Measurements from ENCODE around the gene GH2.
"Not testable (repeated sequence)": the region's sequence is repeated elsewhere in the genome, so short reads cannot be mapped to it uniquely, and the experiment has no call there.

Gene GH2

DNA sequence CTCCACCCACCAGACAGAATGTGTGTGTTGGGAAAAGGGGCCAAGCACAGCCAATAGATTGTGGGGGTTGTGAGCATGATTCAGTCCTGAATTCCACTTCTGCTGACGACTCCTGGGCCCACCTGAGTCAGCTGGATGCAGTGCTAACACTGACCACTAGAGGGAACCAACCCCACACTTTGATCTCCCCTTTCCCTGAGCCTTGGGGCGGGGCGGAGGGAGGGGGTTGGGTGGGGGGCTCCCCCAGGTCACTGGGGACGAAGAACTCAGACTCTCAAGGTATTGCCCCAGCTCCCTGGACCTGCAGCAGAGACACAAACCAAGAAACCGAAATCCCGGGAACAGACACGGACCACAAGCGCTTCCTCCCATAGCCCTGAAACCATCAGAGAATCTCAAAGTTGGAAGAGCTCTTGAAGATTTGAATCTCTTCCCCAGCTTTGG lies 29.9 kb upstream of the GH2 start:
- DNase-seq (ENCODE audit: extremely low spot score, insufficient read length, low read depth): no peak
- FAIRE-seq: peak; percentile 48

DNA sequence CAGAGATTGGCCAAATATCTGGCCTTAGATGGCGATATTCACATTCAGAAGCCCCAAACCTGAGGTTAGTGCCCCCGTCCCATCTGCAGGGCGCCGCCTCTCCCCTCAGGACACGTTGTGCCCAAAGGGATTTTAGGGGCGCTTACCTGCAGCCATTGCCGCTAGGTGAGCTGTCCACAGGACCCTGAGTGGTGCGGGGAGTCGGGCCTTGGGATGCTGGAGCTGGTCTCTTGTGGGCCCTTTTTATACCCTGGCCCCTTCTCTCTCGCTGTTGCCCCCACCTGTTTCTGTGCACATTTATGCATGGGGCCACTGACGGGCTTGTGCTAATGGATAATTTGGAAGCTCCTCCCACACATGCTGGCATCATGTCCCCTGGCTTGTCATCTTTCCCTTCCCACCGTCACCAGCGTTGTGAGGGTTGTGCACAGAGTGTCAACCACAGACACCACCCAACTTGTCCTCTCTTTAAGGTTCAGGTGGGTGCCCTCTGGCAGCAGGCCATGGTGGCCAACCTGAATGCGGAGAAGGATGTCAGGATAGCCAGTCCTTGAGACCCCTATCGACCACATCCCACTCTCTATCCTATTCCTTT lies 29.4 kb upstream of the GH2 start, which contains the start of gene CSHL1:
TSS of gene CSHL1 (minus strand) at position 218 of the 595 bp plus-strand sequence. CDS start at position 156, 62 bp downstream.
- FAIRE-seq (no peak), DNase-seq (ENCODE audit: extremely low spot score, insufficient read length, low read depth) (no peak)

DNA sequence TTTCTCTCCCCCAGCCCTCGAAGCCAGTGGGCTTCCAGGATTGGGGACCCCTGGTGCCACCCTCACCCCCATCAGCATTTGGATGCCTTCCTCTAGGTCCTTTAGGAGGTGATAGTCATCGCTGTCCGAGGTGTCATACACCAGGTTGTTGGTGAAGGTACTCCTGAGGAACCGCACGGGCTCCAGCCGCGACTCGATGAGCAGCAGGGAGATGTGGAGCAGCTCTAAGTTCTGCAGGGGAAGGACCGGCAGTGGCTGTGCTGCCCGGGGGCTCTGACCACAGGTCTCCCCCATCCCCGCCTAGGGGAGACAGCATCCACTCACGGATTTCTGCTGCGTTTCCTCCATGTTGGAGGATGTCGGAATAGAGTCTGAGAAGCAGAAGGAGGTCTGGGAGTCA lies 28.4 kb upstream of the GH2 start:
- FAIRE-seq (no peak), DNase-seq (ENCODE audit: extremely low spot score, insufficient read length, low read depth) (no peak)

DNA sequence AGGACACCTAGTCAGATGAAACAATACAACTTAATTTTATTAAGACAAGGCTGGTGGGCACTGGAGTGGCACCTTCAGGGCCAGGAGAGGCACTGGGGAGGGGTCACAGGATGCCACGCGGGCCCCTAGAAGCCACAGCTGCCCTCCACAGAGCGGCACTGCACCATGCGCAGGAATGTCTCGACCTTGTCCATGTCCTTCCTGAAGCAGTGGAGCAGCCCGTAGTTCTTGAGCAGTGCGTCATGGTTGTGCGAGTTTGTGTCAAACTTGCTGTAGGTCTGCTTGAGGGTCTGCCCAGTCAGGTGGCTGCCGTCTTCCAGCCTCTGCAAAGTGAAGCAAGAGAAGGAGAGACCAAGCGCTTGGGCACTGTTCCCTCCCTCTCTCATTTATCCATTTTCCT lies 27.8 kb upstream of the GH2 start:
- FAIRE-seq; DNase-seq (ENCODE audit: extremely low spot score, insufficient read length, low read depth): not testable (repeated sequence)

DNA sequence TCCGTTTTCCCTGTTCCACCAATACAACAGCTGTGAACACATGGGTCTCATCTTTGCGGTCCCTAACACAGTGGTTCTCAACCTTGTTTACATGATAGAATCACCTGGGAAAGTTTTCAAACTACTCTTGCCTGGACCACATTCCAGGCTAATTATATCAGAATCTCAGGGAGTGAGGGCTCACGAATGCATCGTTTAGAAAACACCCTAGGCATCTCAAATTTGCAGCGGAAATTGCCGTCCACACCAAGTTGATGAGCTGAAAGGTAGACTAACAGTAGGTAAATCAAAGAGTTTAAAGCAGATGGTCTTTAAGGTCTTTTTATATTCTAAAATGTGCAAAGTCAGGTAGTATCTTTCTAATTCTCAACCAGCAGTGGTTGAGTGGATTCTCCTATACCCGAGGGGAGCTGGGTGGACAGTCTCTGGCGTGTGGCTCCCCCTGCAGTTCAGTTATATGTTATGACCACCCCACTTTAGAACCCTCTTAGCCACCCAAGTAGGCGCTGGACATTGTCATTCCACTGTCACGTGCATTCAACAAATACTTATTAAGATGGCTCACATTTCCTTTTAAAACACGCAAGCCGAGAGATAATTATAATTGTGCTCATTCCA lies 25.5 kb upstream of the GH2 start:
- DNase-seq (ENCODE audit: extremely low spot score, insufficient read length, low read depth); FAIRE-seq: not testable (repeated sequence)

DNA sequence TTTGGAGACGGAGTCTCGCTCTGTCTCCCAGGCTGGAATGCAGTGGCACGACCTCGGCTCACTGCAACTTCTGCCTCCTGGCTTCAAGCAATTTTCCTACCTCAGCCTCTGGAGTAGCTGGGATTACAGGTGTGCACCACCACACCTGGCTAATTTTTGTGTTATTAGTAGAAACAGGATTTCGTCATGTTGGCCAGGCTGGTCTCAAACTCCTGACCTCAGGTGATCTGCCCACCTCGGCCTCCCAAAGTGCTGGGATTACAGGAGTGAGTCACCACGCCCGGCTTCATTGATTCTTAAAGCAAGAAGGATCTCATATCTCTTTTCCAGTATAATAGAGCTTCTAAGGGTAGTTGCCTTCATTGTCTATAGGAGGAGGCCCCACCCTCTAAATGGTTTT lies 23.1 kb upstream of the GH2 start:
- DNase-seq (ENCODE audit: extremely low spot score, insufficient read length, low read depth); FAIRE-seq: not testable (repeated sequence)

DNA sequence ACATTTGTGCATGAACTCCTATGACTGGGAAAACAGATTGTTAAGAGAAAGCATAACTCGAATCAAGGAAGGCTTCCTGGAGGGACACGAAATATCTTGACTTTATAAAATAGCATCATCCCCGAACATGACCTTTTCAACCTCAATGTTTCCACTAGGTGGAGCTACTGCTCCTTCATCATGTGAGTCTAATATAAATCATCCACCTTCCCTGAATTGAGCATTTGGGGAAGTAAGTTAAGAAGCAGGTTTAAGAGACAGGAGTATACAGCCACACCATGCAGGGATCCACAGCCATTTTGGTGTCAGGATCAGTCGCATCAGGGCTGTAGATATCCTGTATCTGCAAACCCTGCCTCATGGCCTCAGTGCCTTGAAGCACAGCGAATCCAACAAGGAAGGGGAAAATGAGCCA lies 22.1 kb upstream of the GH2 start:
- DNase-seq (ENCODE audit: extremely low spot score, insufficient read length, low read depth): not testable (repeated sequence)
- peak; percentile 63 for FAIRE-seq

DNA sequence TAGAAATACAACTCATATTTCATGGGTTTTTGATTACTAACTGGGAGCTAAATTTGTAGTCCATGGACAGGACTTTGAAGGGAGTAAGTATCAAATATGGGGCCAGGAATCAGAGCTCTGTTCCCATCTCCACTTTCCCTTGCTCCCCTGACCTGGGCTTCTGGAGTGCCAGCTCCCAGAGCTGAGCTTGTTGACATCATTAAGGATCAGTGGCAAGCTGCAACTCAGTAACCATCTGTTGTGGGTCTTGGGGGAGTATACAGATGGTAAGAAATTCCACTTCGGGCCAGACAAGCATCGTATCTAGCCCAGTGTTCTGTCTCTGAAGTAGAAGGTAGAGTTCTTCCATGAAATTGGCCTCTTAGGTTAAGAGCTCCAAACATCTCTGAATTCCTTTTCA lies 20.2 kb upstream of the GH2 start:
- FAIRE-seq; DNase-seq (ENCODE audit: extremely low spot score, insufficient read length, low read depth): not testable (repeated sequence)

DNA sequence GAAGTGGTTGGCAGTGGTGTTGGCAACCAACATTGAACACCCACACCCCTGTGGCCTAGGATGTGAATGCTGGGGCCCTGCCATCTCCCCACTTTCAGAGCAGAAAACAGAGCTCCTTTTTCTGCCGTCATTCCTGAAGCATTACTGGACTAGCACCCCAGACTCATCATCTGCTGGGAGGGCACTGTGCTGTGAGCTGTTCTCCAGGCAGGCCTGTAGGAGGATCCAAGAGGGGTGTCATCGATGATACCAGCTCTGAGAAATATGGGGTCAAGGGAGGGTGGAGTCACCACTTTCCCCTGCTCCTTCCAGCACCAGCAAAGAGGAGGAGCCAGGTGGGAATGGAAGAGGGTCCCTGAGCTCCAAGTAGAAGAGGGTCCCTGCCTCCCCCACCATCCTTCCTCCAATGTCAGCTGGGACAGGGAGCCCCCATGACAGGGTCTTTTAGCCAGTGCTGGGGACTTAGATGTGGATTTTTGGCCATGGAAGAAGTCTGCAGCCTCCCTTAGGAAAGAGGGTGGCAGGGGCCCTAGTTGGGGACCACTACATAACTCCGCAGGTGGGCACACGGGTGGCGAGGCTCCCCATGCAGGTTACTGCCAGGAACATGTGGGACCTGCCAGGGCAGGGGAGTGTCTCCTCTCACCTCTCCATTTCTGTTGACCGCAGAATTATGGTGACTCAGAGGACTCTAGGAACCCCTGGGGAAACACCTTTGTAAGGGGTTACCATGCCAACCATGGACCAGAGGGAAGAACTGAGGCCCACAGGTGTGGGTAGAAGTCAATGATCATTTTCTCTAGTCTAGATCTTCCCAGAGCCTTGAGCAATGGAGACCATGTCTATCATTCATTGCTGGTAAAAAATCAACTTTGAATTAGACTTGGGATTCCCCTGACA lies 17.4 kb upstream of the GH2 start:
- not testable (repeated sequence) for DNase-seq (ENCODE audit: extremely low spot score, insufficient read length, low read depth); FAIRE-seq

DNA sequence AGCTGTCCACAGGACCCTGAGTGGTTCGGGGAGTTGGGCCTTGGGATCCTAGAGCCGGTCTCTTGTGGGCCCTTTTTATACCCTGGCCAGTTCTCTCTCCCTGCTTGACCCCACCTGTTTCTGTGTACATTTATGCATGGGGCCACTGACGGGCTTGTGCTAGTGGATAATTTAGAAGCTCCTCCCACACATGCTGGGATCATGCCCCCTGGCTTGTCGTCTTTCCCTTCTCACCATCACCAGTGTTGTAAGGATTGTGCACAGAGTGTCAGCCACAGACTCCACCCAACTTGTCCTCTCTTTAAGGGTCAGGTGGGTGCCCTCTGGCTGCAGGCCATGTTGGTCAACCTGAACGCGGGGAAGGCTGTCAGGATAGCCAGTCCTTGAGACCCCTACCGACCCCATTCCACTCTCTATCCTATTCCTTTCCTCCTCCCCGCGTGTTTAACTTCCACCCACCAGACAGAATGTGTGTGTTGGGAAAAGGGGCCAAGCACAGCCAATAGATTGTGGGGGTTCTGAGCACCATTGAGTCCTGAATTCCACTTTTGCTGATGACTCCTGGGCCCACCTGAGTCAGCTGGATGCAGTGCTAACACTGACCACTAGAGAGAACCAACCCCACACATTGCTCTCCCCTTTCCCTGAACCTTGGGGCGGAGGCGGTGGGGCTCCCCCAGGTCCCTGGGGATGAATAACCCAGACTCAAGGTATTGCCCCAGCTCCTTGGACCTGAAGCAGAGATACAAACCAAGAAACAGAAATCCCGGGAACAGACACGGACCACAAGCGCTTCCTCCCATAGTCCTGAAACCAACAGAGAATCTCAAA lies 15.0 kb upstream of the GH2 start, which contains the start of gene CSH1:
TSS of gene CSH1 (minus strand) at position 51 of the 831 bp plus-strand sequence. CDS start 63 bp downstream, outside the sequence.
- not testable (repeated sequence) for FAIRE-seq; DNase-seq (ENCODE audit: extremely low spot score, insufficient read length, low read depth)

DNA sequence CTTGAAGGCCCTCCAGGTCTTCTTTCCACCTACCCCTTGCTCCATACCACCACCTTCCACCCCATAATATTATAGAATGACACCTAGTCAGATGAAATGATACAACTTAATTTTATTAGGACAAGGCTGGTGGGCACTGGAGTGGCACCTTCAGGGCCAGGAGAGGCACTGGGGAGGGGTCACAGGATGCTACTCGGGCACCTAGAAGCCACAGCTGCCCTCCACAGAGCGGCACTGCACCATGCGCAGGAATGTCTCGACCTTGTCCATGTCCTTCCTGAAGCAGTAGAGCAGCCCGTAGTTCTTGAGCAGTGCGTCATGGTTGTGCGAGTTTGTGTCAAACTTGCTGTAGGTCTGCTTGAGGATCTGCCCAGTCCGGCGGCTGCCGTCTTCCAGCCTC lies 13.1 kb upstream of the GH2 start:
- not testable (repeated sequence) for FAIRE-seq; DNase-seq (ENCODE audit: extremely low spot score, insufficient read length, low read depth)

DNA sequence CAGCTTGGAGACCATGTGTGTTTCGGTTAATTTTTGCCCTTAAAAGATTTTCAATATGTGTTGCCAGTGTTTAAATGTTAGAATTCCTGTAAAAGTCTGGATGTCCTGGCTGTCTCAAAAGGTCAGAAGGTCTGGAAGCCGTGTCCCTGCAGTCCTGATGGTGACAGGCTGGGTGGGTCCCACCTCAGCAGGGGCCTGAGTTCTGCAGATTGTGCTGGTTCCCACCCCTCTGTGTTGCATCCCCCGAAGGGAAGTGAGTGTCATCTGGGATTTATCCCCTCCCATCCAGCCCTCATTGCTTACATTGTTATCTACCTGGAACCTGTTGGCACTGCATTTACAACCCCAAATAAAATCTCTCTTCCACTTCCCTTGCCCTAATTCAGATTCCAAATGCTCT lies 12.3 kb upstream of the GH2 start:
- not testable (repeated sequence) for DNase-seq (ENCODE audit: extremely low spot score, insufficient read length, low read depth); FAIRE-seq

DNA sequence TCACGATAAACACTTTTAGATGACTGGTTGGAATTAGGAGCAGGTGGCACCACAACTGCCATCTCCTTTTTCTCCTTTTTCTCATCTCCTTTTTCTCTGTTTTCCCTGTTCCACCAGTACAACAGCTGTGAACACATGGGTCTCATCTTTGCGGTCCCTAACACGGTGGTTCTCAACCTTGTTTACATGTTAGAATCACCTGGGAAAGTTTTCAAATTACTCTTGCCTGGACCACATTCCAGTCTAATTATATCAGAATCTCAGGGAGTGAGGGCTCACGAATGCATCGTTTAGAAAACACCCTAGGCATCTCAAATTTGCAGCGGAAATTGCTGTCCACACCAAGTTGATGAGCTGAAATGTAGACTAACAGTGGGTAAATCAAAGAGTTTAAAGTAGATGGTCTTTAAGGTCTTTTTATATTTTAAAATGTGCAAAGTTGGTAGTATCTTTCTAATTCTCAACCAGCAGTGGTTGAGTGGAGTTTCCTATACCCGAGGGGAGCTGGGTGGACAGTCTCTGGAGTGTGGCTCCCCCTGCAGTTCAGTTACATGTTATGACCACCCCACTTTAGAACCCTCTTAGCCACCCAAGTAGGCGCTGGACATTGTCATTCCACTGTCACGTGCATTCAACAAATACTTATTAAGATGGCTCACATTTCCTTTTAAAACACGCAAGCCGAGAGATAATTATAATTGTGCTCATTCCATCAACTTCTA lies 10.7 kb upstream of the GH2 start:
- FAIRE-seq; DNase-seq (ENCODE audit: extremely low spot score, insufficient read length, low read depth): not testable (repeated sequence)

DNA sequence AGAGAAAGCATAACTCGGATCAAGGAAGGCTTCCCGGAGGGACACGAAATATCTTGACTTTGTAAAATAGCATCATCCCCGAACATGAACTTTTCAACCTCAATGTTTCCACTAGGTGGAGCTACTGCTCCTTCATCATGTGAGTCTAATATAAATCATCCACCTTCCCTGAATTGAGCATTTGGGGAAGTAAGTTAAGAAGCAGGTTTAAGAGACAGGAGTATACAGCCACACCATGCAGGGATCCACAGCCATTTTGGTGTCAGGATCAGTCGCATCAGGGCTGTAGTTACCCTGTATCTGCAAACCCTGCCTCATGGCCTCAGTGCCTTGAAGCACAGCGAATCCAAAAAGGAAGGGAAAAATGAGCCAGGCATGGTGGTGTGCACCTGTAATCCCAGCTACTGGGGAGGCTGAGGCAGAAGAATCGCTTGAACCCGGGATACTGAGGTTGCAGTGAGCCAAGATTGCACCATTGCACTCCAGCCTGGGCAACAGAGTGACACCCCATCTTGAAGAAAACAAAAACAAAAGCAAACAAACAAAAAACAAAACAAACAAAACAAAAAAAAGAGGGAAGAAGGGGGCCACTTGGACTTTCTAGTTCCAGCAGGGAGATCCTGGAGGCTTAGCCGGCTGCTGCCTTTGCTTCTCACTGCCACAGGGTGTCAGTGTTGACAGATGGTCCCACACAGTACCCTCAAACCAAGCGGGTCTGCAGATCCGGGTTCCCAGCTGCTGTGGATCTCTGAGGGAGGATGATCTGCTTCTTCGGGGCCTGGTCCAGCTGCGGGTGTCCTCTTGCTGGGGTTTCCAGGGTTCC lies 7.5 kb upstream of the GH2 start:
- DNase-seq (ENCODE audit: extremely low spot score, insufficient read length, low read depth): not testable (repeated sequence)
- FAIRE-seq: peak; percentile 21

DNA sequence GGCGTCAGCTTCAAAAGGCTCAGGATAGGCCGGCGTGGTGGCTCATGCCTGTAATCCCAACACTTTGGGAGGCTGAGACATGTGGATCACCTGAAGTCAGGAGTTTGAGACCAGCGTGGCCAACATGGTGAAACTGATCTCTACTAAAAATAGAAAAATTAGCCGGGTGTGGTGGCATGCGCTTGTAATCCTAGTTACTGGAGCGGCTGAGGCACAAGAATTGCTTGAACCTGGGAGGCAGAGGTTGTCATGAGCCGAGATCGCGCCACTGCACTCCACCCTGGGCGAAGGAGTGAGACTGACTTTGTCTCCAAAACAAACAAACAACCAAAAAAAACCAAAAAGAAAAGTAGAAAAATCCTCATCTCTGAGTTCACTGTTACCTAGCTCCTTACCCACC lies 3.4 kb upstream of the GH2 start:
- not testable (repeated sequence) for DNase-seq (ENCODE audit: extremely low spot score, insufficient read length, low read depth); FAIRE-seq

DNA sequence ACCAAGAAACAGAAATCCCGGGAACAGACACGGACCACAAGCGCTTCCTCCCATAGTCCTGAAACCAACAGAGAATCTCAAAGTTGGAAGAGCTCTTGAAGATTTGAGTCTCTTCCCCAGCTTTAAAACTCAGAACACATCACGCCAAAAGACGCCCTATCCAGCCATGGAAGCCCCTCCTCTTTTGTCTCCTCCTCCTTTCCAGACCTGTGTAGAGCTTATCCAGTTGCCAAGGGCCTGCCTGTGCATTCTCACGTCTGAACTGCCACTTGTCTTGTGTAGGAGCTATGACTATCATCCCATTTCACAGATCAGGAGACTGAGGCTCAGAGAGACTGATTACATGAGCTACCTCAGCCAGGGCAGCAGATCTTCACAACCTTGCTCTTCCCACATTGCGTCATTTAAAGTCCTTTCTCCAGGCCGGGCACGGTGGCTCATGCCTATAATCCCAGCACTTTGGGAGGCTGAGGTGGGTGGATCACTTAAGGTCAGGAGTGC lies 932 bp upstream of the GH2 start:
- FAIRE-seq; DNase-seq (ENCODE audit: extremely low spot score, insufficient read length, low read depth): not testable (repeated sequence)

DNA sequence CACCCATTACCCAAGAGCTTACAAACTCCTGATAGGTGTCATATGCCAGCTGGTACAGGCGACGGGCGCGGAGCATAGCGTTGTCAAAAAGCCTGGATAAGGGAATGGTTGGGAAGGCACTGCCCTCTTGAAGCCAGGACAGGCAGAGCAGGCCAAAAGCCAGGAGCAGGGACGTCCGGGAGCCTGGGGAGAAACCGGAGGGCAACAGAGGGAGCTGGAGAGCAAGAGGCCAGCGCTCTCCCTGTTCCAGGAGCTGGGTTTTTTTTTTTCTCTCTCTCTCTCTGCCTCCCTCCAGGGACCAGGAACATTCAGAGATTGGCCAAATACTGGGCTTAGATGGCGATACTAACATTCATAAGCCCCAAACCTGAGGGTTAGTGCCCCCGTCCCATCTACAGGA lies 407 bp downstream of the GH2 start:
- not testable (repeated sequence) for DNase-seq (ENCODE audit: extremely low spot score, insufficient read length, low read depth); FAIRE-seq

DNA sequence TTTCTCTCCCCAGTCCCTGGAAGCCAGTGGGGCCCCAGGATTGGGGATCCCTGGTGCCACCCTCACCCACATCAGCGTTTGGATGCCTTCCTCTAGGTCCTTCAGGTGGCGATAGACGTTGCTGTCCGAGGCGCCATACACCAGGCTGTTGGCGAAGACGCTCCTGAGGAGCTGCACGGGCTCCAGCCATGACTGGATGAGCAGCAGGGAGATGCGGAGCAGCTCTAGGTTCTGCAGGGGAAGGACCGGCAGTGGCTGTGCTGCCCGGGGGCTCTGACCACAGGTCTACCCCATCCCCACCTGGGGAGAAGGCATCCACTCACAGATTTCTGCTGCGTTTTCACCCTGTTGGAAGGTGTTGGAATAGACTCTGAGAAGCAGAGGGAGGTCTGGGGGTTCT lies 1.0 kb downstream of the GH2 start:
- no peak for DNase-seq (ENCODE audit: extremely low spot score, insufficient read length, low read depth)
- no peak for FAIRE-seq
